Measurements from ENCODE around the gene MYO1H.

MYO1H gene

DNA sequence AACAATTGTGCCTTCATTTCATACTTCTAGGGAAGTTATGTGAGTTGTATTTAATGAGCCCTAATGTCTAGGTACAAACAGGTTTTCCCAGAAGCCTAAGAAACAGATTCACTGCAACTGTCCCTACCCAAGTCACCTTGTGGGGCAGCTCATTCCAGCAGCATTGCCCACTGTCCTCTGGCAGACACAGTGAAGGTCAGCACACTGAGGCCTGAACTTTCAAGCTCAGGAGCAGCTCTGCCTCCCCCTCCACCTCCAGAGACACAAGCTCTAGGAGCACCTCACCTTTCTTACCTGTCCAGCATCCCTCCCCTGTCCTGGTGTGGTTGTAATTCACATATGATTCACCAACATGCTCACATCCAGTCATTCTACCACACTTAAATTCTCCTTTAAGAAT, 145.4 kb downstream of the MYO1H start:
- DNase-seq (ENCODE audit: low spot score): no peak

- DNase-seq (ENCODE audit: low spot score): no peak
Measured at GRCh38 chr12:109493938-109494337, 146.2 kb downstream of the MYO1H start.

- DNase-seq (ENCODE audit: low spot score): no peak
Measured at GRCh38 chr12:109494348-109494881, 146.7 kb downstream of the MYO1H start.

DNA sequence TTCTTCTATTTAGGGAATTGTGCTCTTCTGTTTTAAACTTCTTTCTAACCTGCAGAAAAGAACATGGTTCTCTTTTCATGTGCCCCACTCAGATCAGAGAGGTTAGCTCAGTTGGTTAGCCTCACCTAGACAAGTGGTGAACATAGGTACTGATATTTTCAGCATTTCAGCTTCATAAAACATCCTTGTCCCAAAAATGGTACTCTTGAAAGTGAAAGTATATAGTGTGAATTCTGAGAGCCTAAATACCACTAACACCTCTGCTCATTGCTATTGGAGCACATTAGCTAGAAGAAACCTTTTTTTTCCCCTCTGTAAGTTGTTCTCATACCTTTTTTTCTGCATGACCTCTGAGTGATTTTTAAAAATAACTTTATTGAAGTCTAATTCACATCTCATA, 147.3 kb downstream of the MYO1H start:
- no peak for DNase-seq (ENCODE audit: low spot score)

- no peak for DNase-seq (ENCODE audit: low spot score)
Measured at GRCh38 chr12:109496306-109496705, 148.6 kb downstream of the MYO1H start.

DNA sequence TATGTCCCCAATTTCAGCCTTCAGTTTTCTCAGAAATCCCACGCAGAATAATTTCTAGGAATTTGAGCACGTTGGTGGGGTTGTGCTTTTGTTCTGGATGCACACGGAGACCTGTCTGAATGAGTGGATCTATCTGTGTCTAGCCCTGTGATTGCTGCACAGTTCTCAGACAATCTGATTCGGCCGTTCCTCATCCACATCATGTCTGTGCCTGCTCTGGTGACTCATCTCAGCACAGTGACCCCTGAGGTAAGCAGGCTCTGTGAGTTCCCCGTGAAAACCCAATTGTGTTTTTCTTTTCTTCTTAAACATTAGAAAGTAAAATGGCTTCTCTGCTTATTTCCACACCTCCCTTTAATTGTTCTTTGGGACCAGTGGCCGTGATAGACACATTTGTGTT, 150.0 kb downstream of the MYO1H start:
- DNase-seq (ENCODE audit: low spot score): no peak
